ENCODE results near the gene DAP.

Gene DAP

DNA sequence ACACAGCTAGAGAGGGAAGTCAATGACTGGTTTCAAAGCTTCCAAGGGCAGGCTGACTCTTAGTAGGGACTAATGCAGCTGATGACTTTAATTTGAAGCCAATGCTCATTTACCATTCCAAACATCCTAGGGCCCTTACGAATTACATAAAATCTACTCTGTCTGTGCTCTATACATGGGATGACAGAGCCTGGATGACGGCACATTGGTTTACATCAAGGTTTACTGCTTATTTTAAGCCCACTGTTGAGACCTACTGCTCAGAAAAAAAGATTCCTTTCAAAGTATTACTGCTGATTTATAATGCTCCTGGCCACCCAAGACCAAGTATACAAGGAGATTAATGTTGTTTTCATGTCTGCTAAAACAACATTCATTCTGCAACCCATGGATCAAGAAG is 74.1 kb downstream of the DAP start:
- DNase-seq = no peak

DNA sequence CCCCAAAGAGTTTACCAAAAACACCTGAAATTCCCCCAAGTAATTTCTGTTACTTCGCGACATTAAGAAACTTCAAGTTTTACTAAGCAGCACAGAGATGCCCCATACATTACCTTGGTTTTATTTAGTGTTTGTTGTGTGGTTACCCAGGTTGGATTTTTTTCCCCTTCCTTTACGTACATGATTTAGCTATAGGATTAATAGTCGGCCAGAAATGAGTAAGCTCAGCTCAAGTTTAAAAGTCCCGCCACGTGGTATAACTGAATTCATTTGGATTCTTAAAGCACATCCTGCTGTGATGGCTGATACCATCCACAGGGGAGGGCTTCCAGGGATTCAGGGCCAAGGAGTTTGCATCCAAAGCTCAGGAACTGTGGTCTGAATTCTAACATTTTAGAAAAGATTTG is 75.9 kb downstream of the DAP start:
- no peak for DNase-seq

DNA sequence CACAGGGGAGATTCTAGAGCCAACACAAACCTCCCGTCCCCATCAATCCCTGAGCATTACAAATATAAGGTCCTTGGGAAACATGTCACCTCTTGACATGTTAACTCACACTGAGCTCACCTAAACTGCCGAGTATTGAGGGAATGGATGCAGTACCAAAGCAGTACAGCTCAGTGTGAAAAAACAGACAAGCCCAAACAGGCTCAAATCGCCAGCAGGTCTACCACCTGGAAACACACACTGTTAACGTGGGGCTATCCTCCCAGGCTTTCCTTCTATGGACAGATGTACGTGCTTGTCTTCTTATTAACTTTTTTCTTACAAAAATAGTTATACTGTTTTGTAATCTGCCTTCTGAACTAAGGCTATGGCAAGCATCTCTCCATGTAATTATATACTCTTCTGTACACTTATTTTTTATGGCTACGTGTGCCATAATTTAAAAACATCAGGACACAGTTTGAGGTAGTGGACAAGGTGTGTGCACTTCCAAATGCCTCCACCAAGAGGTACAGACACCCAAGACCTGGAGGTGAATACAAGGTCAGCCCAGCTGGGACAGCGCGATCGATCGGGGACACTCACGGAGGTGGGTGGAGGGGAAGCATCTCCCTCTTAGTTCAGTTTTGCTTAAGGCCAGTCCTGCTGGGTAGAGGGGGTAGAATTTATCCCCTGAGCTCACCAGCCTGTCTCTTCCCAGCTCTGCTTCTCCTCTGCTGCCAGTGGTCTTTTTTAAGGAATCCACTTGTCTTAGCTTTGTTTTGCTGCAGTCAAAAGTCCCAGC is 76.5 kb downstream of the DAP start:
- no peak for DNase-seq

DNA sequence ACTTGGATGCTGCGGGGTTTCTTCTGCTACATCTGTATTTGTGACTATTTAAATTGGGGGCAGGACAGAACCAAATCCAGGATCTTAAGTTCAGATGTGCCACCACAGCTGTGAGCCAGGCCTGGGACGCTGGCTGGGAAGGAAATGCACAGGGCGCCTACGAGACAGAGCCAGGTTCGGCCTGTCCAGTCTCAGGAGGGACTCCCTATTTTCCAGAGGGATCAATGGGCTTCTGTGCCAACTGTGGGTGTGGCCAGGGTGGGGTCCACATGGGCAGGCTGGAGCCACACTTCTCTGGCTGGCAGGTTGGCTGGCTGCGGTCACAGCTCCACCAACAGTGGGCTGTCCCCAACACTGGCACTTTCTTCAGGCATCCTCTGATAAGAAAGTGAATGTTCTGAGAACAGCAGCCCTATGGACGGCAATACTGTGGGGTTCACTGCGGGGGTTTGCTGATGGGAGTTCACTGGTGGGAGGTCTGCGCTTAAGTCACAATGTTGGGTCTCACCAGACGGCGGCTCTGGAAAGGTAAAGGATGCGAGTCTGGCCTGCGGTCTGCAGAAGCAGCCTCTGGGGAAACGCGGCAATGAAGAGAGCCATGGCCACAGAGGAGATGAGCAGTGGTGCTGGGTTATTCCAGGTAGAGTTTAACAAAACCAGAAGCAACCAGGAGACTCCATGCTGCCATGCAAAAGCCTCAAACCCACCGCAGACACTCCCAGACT is 78.1 kb downstream of the DAP start:
- DNase-seq = no peak

DNA sequence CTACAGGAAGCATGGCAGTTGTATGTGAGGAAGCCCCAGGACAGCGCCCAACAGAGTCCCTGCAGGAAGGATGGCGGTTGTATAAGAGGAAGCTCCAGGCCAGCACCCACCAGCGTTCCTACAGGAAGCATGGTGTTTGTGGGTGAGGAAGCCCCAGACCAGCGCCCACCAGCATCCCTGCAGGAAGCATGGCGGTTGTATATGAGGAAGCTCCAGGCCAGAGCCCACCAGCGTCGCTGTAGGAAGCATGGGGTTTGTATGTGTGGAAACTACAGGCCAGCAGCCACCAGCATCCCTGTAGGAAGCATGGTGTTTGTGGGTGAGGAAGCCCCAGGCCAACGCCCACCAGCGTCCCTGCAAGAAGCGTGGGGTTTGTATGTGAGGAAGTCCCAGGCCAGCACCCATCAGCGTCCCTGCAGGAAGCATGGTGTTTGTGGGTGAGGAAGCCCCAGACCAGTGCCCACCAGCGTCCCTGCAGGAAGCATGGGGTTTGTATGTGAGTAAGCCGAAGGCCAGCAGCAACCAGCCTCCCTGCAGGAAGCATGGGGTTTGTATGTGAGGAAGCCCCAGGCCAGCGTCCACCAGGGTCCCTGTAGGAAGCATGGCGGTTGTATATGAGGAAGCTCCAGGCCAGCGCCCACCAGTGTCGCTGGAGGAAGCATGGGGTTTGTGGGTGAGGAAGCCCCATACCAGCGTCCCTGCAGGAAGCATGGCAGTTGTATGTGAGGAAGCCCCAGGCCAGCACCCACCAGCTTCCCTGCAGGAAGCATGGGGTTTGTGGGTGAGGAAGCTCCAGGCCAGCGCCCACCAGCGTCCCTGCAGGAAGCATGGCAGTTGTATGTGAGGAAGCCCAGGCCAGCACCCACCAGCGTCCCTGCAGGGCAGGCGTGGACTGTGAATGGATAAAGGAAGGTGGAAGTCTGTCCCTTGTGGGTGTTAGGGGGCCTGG is 79.0 kb downstream of the DAP start:
- DNase-seq = no peak

DNA sequence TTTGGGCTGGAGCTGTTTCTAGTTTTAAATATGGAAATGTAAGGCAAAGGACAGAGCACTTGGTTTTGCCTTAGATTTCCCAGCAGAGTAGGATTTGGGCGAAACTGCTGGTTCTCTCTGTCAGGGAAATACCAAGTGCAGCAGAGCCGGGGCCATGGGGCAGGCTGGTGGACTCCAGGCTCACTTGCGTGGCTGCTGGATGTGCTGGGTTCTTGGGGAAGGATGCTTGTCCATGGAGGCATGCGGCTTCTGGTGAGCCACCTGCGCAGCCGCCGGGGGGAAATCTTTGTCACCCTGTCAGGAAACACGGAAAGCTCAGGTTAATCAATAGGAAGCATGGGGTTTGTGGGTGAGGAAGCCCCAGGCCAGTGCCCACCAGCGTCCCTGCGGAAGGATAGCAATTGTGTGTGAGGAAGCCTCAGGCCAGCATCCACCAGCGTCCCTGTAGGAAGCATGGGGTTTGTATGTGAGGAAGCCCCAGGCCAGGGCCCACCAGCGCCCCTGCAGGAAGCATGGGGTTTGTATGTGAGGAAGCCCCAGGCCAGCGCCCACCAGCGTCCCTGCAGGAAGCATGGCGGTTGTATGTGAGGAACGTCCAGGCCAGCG is 80.1 kb downstream of the DAP start:
- DNase-seq = no peak

DNA sequence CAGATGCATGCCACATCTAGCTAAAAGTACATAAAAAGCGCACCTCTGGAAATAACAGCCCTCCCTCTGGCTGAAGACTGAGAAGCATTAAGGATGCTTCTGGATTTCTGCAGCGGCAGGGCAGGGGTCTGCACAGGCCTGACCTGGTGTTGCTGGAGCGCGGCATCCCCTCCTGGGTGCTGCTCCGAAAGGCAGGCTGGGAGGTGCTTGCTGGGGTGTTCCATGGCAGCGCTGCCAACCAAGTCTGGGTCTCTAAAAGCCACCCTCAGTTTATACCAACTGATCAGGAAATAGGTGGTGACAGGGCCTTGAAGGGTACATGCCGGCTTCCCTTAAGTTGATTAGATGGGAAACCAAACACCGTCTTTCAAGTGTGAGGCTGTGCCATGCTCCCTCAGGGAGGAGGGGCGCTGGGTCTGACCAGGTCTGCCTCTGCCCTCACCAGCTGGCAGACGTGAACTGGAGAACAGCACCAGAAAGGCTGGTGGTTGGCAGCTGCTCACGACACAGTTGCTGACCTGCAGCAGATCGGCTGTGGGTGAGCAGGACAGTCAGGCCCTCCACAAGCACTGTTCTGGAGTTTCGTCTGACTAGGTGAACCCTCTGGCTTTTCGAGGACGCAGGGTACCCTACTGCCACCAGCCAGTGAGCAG is 81.6 kb downstream of the DAP start:
- DNase-seq = no peak

DNA sequence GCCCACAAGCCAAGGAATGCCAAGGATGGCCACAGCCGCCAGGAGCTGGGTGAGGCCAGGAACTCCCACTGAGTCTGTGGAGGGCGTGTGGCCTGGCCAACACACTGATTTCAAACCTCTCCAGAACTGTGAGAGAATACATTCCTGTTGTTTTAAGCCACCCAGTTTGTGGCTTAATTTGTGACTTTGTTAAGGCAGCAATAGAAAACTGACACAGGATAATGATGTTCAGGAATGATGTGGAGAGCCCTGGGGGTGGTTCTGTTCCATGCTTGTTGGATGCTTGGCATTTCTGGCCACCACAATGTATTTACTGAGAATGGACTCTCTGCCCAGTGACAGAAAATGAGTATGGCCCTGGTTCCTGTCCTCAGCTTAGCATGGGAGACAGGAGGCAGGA is 82.8 kb downstream of the DAP start:
- DNase-seq = no peak

DNA sequence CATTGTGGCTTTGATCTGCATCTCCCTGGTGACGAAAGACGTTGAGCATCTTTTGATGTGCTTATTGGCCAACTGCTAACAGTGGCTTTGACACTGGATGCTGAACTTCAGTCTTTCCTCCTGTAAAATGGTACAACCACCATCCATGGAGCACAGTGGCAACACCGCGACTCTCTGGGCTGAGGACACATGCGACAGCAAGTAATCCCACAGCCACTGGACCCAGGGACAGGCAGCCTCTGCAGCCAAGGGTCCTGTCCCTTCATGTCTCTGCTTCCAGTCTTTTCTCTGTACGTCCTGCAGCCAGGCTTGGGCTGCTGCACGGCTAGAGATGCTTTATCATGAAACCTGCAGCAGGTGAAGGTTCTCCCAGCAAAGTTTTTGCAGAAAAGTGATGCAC is 83.5 kb downstream of the DAP start:
- DNase-seq = no peak

DNA sequence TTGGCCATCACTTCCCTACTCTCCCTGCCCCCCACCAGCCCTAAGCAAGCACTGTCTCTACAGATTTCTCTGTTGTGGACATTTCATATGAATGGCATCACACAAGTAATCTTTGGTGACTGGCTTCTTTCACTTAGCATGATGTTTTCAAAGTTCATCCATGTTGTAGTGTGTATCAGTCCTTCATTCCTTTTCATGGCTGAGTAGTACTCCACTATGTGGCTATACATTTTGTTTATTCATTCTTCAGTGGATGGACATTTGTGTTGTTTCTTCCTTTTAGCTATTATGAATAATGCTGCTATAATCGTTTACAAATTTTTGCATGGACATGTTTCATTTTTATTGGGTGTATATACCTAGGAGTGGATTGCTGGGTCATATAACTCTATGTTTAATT is 84.1 kb downstream of the DAP start:
- DNase-seq = no peak

DNA sequence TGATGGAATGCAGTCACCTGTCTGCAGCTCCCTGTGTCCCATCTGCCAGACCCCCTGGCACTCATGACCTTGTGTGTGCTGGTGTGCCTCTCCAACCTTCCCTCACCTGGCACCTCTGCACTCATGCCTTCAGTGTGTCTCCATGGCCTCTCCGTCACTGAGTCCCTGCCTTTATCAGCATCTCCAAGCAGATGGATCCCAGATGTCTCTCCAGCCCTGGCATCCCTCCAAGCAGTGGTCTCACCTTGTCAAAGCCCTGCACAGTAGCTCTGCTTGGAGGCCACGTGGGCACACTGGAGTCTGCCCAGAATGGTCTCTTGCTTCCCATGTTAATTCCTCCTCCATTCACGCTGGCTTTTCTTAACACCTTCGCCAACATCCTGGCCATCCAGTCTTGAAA is 84.8 kb downstream of the DAP start:
- no peak for DNase-seq

DNA sequence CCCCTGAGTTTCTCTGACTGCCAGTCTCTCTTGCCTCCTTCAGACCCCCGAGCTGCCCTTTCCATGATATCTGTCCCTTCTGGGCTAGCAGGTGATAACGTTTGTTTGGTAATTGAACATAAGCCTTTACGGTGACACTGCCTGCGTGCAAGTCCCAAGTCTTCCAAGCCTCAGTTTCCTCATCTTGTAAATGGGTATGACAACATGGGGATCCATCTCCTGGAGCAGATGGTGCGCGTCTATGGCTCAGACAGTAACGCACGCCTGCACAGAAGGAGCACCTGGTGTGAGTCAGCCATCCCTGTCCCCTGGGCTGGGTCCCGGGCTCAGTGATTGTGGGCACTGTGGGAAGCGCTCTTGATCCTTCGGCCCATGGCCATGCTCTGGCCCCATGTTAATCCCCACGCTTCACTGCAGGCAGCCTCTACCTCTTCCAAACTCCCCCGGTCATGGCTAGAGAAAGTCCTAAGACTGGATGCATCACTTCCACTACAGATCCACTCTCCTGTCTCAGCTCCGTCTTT is 85.8 kb downstream of the DAP start:
- no peak for DNase-seq

DNA sequence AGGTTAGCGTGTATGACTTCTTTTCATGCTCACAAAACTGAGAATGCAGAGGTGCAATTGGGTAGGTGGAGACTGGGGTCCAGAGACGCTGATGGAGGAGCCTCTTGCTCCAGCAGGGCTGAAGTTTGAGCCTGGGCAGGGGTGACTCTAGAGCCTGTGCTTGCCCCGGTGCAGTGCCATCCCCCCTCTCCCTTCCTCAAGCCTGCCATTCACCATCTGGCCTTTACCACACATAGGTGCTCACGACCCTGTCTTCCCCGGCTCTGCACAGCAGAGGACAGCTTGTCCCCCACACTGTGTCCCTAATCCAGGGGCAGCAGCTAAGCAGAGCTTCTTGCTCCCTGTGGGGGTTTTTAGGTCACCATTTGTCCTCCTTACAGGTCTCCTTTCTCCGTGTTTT is 86.5 kb downstream of the DAP start:
- DNase-seq = no peak

DNA sequence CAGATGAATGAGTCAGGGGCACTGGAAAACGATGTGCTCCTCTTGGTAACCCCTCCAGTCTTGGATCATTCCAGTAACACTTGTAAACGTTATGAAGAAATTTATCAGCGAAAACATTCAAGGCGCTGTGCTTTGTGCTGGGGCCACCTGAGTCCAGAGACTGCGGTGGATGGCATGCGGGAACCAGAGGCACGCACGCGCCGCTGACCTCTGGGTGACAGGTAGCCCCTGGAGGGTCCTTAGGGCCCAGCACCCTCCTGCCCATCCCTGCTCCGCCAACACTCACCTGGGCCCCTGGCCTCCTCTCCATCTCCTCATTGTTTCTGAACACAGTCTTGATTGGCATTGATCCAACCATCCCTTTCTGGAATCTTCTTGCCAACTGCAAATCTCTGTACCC is 86.9 kb downstream of the DAP start:
- DNase-seq = no peak

DNA sequence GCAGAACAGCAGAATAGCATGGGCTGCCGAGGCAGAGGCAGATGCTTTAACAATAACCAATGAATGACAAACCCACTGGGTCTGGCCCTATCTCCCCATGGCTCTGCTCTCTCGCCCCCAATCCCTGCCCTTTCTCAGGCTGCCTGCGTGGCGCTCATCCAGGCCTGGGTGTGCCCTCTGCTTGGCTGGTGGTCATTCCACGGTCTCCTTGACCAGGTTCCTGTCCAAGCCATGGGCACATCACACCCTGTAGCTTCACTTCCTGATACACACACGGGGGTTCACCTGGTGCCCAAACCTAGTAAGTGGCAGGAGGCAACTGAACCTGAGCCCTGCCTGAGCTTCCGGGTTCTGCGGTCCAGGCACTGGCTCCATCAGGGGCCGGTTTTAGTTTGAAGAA is 87.6 kb downstream of the DAP start:
- DNase-seq = no peak

DNA sequence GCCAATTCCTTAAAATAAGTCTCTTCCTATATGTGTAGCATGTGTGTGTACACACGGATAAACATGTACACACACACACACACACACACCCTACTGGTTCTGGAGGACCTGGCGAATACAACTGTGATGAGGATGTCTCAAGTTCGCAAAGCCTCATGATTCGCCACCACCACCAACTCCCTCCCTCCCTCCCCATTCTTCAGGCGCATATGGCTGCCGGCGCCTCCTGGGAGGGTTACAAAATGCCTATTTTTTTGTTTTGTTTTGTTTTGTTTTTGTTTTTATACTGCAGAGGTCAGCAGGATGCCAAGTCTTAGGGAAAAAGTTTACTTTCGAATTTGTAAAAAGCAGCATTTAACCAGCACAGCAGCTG is 88.0 kb downstream of the DAP start:
- no peak for DNase-seq

DNA sequence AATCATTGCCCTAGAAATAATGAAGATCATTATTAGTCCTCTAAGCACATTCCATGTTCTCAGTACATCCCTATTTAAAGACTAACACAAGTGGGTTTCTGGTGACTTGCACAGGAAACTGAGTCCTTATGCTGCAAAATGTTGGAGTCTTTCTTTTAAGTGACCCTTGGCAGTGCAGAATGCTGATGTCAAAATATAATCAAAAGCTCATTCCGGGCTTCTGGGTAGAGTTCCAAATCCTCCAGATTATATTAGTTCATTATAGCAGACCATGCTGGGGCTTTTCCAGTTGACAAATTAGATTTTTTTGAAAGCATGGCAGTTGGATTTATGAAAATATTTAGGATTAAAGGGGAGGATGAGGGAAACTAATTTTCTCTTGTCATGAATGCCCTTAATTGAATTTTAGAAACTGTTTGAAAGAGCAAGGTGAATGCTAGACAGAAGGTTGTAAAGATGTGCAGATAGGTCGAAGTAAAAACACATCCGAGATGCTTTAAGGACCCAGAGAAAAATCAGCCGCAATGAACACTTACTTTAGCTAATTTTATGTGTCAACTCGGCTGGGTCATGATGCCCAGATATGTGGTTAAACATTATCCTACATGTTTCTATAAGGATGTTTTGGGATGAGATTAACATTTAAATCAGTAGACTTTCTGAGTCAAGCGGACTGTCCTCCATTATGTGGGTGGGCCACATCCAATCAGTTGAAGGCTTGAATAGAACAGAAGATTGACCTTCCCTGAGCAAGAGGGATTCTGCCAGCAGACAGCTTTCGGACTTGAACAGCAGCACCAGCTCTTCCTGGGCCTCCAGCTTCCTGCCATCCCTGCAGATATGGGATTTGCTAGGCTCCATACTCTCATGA is 88.7 kb downstream of the DAP start:
- DNase-seq = no peak

DNA sequence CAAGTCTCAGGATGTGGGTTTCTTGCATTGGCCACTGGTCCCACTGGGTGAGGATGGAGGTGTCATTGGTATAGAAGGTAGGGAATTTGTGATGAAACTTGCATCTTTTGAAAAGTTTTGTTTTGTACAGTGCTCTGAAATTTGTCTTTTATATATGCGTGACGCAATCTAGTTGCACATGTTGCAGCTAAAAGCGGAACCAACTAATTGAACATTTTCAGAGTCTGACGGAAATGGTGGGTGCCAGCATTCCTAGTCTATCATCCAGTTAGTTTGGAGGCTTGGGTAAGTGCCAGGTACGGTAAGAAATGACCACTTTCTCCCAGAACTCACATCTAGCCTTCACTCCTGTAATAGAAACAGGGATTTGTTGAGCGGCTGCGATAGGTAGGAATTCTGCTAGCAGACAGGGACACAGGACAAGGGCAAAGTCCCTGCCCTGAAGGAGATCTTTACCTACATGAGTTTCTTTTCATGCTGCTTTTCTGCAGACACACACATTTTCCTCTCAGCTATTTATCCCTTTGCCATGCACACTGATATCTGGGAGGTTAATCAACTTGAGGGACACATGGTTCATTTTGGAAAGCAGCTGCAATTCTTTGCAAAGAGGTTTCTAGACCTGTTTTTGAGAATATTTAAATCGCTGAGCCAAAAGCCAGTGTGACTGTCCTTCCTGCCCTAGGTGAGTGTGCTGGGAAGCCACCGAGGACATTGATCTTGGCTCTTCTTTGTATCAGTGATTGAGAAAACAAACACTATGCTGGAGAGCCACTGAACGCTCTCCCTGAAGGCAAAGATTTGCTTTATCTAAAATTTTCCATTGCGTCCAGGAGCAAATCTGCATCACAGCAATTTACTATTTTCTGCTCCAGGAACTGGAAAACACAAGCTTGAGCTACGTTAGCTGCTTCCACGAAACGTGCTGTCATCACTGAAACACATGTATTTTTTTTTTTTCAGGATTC is 89.7 kb downstream of the DAP start:
- DNase-seq = no peak

DNA sequence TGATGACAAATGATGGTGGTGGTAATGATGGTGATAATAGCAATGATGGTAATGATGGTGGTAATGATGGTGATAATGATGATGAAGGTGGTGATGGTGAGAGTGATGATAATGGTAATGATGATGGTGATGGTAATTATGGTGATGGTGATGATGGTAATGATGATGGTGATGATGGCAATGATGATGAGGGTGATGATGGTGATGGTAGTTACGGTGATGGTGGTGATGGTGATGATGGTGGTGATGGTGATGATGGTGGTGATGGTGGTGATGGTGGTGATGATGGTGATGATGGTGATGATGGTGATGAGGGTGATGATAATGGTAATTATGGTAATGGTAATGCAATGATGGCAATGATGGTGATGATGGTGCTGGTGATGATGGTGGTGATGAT is 91.1 kb downstream of the DAP start:
- DNase-seq = no peak

DNA sequence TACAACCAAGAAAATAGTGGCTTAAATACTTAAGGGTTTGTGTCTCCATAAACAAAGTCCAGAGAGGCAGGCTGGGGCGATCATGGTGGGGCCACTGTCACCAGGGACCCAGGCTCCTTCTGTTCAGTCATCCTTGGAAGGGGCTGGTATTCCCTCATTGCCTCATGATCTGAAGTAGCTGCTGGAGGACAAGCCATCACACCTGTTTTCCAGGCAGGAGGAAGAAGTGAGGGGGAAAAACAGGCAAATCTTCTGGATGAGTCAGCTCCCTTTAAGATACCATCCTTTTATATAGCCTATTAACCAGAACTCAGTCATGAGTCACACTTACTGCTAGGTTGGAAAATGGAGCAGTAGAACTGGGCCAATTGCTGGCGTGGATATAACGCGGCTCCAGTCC is 92.3 kb downstream of the DAP start:
- no peak for DNase-seq

Data from NCI-H345 (cell line).